GM10266 (cell line): ENCODE measurements around the gene DNASE1L3.
"Not testable (repeated sequence)": the region's sequence is repeated elsewhere in the genome, so short reads cannot be mapped to it uniquely, and the experiment has no call there.

ENCODE experiments used
- DNase-seq: peaks from one replicate; pipeline ENCODE4 v3.0.0; 2012; ENCODE audit errors: extremely low spot score
- TF ChIP-seq, protein P1 (sequence below): IDR thresholded peaks from 2 replicates; pipeline ENCODE4 v1.5.1; 2012; ENCODE audit warnings: mild to moderate bottlenecking, low read depth; ENCODE audit not compliant: control insufficient read depth, insufficient read depth; ENCODE audit errors: missing control alignments

The DNASE1L3 gene

DNA sequence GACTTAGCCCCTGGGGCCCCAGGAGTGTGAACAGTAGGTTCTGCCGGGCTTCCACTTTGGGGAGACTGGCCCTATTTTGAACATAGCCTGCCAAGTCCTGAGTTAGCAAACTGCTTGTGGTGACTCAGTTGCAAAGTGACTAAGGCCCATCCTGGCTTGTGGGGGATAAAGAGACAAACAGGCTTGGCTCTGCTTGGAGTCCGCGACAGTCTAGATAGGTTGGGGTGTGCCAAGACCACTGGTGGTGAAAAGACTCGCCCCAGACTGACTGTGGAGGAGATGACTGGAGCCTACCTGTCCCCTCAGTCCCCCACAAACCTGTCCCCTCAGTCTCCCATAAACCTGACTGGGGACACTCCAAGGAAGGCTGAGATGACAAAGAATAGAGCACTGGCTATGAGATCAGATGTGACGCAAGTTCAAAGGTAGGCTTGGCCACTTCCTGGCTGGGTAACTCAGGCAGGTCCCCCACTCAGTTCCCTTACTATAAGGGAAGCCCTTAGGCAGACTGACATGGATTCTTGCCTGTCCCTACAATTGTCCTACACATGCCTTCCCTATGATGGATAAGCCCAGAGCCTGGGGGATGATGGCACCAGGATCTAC lies 4.3 kb downstream of the DNASE1L3 start:
- no peak for DNase-seq
- TF ChIP-seq, protein P1, sequence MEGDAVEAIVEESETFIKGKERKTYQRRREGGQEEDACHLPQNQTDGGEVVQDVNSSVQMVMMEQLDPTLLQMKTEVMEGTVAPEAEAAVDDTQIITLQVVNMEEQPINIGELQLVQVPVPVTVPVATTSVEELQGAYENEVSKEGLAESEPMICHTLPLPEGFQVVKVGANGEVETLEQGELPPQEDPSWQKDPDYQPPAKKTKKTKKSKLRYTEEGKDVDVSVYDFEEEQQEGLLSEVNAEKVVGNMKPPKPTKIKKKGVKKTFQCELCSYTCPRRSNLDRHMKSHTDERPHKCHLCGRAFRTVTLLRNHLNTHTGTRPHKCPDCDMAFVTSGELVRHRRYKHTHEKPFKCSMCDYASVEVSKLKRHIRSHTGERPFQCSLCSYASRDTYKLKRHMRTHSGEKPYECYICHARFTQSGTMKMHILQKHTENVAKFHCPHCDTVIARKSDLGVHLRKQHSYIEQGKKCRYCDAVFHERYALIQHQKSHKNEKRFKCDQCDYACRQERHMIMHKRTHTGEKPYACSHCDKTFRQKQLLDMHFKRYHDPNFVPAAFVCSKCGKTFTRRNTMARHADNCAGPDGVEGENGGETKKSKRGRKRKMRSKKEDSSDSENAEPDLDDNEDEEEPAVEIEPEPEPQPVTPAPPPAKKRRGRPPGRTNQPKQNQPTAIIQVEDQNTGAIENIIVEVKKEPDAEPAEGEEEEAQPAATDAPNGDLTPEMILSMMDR: no peak

DNA sequence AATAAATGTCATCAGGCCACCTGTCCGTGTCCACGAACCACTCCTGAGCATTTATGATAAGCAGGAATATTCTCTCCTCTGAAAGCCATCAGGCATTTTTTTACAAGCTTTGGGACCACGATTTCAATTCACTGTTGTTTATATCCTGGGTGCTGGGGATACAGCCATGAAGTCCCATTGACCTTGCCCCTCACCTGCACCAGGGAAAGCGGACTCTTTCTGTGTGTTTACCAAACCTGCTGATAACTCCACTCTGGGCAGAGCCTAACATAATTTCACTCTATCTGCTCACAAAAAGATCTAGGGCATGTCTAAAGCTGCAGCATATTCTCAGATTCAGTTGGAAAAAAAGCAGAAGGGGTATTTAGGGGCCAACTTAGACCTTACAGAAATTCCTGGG lies 4.8 kb downstream of the DNASE1L3 start:
- TF ChIP-seq, protein P1: no peak
- no peak for DNase-seq

DNA sequence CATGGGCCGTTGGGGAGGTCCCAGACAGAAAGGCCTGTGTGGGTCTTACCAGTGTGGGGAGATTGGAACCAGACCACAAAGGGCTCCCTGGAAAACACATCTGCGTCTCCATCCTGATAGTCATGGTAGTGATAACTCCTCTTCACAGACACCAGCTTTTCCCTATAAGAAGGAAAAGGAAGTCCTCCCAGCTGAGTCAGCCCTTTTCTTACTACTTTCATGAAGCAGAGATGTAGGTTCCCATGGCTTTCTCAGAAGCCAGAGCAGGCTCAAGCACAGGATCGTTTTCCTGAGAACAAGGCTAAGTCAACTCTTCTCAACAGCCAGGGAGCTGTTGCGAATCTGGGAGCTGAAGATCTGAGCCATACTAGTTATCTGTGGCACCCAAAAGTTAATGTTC lies 6.1 kb downstream of the DNASE1L3 start:
- TF ChIP-seq, protein P1: no peak
- no peak for DNase-seq

DNA sequence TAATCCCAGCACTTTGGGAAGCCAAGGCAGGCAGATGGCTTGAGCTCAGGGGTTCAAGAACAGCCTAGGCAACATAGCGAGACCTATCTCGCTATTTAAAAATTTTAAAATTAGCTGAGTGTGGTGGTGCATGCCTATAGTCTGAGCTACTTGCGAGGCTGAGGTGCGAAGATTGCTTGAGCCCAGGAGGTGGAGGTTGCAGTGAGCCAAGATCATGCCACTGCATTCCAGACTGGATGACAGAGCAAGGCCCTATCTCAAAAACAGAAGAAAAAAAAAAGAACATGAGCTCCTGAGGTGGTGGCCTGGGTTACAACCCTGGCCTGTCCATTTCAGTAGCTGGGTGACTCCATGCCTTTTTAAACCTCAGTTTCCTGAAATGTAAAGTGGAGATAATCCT lies 7.2 kb downstream of the DNASE1L3 start:
- no peak for DNase-seq
- TF ChIP-seq, protein P1: no peak

DNA sequence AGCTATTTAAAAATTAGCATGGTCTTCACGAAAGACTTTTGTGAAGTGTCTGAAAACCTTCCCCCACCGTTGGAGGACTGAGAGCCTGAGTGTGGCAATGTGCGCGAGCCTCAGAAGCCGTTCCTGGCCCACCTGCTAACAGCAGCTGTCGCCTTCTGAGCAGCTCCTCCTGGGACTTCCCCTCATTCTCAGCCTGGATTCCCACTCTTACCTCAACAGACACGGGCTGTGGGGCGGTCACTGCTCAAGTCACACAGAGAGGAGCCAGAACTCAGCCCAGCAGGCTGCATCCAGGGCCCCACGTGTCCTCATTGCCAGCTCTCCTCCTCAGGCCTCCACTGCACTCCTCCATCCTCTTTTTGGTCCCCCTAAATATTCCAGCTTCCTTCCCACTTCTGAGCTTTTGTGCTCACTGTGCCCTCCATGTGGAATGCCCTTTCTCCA lies 7.8 kb downstream of the DNASE1L3 start:
- DNase-seq: peak; percentile 49
- TF ChIP-seq, protein P1: no peak

DNA sequence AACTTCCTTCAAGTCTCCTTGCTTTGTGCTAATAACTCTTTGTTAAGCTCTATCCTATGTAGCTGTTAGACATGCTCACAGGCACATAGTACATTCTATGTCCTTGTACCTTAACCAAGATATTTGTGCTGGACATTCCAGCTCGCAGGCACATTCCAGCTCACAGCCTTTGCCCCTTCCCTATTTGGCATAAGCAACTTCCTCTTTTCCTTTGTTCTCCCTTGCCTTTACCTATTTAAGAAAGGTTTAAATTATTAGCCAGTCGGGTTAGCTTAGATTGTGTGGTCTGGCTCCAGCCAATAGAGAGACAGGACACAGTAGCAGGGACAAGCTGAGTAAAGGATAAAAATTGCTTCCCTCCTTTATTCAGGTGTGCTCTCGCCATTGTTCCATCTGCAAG lies 9.3 kb downstream of the DNASE1L3 start:
- not testable (repeated sequence) for DNase-seq

DNA sequence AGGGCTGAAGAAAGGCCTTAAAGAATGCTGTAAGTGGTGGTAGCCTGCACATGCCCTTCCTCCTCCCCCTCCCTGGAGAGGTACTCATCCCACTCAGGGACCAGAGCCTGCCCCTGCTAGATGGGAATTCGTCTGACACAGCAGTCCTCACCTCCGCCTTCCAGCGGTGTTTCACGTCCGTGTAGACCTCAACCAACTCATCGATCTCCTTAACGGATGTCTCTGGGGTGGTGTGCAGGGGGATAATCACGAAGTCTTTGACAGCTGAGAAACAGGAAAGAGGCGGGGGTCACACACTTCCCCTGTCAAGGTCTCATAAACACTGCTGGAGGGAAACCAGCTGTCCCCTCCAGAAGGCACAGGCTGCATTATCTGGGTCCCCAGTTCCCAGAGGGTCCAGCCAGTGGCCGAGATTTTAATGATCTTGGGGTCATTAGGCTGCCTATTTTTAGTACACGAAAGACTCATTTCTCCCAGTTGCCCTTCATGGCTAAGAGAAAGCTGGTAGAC lies 9.9 kb downstream of the DNASE1L3 start:
- TF ChIP-seq, protein P1: no peak
- DNase-seq: peak; percentile 28

DNA sequence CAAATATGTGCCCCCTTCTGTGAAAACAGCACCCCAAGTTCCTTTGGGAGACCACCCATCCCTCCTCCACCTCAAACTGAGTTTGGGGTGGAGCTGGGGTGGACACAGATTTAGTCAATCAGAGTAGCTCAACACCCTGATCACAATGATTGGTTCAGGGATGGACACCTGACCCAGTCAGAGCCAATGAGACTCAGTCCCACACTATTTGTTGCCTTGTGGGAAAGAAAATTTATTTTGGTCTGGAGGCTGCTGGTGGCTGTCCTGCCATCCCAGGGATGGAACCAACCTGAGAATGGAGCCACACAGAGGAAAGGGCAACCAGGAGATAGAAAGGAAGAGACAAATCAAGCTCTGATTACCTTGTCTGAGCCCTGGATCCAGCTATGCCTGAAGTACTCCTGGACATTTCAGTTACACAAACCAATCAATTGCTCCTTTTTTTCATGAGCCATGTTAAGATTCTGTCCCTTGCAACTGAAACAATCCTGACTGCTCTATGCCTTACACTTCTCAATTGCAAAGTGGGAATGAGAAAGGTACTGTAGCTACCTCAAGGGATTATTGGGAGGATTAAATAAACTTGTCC lies 10.6 kb downstream of the DNASE1L3 start:
- TF ChIP-seq, protein P1: no peak
- no peak for DNase-seq
